SH-SY5Y (cell line): Measurements from ENCODE around the gene TSR1.

Experiments used
- GATA2 ChIP-seq: IDR thresholded peaks from 2 replicates; pipeline ENCODE4 v1.6.1; 2011; ENCODE audit warnings: mild to moderate bottlenecking, low read depth, low read length
- GATA3 ChIP-seq: IDR thresholded peaks from 2 replicates; pipeline ENCODE4 v1.6.1; 2011; ENCODE audit warnings: low read depth, mild to moderate bottlenecking, low read length, moderate library complexity

The TSR1 gene

DNA sequence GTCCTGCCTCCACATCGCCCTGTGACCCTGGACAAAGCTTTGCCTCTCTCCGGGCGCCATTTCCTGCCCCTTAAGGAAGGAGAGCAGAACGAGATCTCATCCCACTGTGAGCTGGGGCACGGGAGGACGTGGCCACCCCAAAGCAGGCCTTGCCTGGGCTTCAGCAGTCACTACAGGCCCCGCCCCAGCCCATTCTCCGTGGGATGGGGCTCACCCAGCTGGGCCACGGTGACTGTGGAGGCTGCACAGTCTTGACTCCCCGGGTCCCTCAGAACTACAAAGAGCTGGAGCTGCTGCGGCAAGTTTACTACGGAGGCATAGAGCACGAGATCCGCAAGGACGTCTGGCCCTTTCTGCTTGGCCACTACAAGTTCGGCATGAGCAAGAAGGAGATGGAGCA, 36.4 kb upstream of the TSR1 start:
- TF ChIP-seq GATA3 (no peak), GATA2 (no peak)

DNA sequence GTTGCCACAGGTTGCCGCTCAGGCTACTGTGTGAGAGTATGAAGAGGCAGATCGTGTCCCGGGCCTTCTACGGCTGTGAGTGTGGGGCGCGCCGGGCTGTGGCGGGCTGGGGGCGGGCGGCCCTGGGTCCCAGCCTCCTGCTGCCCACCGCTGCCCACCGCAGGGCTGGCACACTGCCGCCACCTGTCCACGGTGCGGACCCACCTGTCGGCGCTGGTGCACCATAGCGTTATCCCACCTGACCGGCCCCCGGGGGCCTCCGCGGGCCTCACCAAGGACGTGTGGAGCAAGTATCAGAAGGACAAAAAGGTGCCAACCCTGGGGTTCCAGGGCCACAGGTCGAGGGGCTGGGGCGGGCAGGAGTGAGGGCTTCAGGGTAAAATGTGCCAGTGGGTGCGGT, 35.9 kb upstream of the TSR1 start:
- TF ChIP-seq GATA3 (no peak), GATA2 (no peak)

DNA sequence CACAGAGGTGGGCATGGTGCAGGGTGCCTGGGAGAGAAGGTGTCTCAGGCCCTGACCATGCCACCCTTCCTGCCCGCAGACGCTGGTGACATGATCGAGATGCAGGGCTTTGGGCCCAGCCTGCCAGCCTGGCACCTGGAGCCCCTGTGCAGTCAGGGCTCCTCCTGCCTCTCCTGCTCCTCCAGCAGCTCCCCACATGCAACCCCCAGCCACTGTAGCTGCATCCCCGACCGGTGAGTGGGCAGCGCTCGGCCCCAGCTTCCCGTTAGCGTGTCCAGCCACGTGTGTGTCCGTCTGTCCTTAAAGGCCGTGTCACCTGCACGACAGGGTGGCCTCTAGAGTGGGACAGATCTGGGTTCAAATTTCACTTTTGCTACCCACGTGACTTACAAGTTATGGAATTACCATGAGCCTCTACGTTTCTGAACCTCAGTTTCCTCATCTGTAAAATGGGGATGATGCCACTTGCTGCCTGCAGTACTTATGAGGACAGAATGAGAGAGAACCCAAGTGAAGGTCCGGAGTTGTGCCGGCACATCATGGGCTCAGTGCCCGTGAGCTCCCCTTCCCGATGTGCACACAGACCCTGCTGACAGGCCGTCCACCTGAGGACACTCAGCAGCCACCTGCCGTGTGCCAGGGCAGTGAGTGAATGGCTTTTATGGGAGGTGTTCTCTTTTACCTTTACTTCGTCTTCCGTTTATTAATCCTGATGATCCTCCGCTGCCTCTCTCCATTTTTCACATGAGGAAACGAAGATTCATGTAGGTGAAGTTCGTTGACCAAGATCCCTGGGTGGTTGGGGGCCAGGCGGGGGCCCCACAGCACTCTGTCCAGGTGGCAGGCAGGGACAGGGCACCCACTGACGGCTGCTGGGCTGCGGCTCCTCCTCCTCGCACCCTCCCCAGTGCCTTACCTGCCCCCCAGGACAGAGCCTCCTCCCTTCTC, 35.2 kb upstream of the TSR1 start:
- no peak for TF ChIP-seq GATA3
- TF ChIP-seq GATA2, result no peak

DNA sequence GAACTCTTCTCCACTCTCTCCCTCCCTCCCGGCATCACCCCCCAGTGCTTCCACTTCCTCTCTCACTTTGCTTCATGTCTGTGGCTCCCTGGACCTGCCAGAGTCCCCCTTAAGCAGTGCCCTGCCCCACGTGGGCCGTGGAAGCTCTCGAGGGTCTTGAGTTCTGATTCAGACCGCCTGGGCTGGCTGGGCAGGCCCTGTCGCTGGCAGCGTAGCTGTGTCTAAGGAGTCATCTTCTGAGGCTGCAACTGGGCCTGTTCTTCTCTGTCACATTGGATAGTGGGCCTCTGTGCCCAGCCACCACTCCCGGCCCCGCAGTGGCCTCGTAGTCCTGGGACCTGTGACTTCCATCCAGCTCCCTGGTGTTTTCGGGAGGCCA, 33.9 kb upstream of the TSR1 start:
- TF ChIP-seq GATA2, result no peak
- TF ChIP-seq GATA3, result no peak

DNA sequence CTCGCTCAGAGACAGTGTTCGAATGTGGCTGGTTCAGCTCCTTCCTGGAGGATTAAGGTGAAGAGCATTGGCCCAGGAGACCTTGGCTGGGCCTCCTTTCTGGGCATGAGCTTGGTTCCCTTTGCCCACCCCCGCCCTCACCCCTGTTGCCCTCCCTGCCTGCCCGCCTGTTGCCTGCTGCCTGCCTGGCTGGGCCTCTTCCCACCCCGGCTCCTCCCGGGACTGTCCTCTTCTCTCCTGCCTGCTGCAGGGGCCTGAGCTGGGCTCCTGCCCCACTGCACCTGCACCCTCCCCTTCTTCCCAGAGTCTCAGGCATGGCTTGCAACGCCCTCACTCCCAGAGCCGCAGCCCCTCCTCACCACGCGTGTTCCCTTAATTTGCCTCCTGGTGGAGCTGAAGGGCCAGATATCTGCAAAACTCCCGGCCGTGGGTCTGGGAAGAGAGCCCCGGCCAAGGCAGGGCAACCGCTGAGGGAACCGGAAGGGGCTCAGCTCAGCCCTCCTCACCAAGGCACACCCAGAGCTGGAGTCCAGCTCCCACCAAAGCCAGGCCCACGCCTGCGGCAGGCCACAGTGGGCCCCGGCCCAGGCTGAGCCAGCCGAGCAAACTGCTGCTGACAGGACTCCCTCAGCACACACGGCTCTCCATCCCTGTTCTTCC, 33.4 kb upstream of the TSR1 start:
- TF ChIP-seq GATA3 (no peak), GATA2 (no peak)

DNA sequence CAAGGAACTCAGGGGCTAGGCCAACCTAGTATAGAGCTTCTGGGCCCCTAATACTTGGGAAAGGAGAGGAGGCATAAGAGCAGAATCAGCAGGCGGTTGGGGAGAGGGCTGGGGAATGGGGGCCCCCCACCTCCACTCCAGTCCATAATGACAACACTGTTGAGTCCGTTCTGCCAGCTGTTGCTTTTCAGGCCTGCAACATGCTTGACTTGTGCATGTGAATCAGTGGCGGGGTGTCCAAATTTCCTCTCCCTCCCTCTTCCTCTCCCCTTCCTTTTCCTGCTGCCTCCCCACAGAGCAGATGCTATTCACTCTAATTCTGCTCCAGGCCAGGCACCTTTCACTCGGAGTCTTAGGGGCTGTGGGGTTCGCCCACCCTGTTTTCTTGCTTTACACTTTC, 32.8 kb upstream of the TSR1 start:
- TF ChIP-seq GATA3 (no peak), GATA2 (no peak)

DNA sequence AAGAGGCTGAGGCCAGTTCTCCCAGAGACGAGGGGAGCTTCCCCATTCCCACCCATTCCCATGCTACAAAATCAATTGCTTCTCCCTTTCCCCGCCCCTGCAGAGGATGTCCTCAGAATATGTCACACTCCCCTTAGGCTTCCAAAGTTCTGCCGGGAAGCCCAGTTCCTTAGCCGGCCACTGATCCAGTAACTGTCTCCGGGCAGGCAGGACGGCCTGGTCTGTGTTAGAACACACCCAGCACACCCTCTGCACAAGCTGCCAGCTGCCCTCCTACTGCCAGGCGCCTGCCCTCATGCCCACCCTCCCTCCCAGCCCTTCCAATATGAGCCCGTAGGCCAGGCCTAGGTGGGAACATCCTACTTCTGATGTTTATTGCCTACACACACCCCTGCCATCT, 32.1 kb upstream of the TSR1 start:
- no peak for TF ChIP-seq GATA2
- no peak for TF ChIP-seq GATA3

DNA sequence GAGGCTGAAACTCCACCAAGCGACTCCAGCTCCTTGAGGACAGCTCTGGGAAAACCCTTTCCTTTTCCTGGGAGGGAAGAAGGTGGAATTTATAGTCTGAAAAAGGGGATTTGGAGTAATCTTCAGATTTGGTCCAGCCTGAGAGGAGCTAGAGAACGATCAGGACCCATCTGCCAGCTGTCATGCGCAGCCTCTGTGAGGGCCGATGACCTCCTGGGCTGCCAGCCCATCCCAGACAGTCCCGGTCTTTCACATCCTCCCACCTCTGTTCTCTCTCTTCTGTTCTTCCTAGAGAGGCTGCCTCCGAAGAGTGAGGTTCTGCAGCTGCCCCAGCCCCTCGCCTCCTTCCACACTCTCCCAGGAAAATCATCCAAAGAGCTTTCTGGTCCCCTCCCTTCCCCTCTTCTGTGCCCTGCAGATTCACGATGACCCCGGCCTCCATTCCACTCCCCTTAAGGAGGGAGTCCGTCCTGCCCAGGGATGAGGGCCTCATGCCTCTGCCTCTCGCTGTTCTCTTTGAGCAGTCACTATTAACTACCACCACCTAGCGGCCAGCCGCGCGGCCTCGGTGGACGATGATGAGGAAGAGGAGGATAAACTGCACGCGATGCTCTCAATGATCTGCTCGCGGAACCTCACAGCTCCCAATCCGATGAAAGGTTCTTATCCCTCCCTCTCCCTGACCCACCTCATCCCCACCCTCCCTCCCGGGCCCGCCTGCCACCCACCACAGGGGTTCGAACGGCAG, 30.7 kb upstream of the TSR1 start:
- no peak for TF ChIP-seq GATA2
- no peak for TF ChIP-seq GATA3

DNA sequence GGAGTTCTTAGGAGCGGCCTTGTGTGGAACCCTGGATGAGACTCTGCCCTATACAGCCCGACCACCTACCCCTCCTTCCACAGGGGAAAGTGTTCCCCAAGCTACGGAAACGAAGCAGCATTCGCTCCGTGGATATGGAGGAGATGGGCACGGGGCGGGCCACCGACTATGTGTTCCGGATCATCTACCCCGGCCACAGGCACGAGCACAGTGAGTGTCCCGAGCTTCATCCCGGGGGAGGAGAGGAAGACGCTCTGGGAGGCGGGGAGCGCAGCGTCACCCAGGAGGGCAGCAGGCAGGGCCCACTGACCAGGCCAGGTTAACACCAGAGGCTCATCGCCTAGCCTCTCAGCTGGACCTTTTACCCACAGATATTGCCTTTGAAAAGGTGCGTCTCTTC, 28.9 kb upstream of the TSR1 start:
- TF ChIP-seq GATA2, result no peak
- TF ChIP-seq GATA3, result no peak

DNA sequence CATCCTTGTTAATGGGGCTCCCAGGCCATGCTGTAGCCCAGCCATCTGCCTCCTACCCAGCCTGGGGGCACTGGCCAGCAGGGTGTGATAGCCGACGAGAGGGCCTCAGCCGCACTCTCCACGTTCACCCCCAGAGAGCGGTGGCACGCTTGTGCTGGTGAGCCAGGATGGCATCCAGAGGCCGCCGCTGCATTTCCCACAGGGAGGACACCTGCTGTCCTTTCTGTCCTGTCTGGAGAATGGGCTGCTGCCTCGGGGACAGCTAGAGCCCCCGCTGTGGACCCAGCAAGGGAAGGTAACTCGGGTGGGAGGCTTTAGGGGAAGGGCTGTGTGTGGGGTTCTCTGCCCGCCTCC, 28.5 kb upstream of the TSR1 start:
- no peak for TF ChIP-seq GATA2
- no peak for TF ChIP-seq GATA3

DNA sequence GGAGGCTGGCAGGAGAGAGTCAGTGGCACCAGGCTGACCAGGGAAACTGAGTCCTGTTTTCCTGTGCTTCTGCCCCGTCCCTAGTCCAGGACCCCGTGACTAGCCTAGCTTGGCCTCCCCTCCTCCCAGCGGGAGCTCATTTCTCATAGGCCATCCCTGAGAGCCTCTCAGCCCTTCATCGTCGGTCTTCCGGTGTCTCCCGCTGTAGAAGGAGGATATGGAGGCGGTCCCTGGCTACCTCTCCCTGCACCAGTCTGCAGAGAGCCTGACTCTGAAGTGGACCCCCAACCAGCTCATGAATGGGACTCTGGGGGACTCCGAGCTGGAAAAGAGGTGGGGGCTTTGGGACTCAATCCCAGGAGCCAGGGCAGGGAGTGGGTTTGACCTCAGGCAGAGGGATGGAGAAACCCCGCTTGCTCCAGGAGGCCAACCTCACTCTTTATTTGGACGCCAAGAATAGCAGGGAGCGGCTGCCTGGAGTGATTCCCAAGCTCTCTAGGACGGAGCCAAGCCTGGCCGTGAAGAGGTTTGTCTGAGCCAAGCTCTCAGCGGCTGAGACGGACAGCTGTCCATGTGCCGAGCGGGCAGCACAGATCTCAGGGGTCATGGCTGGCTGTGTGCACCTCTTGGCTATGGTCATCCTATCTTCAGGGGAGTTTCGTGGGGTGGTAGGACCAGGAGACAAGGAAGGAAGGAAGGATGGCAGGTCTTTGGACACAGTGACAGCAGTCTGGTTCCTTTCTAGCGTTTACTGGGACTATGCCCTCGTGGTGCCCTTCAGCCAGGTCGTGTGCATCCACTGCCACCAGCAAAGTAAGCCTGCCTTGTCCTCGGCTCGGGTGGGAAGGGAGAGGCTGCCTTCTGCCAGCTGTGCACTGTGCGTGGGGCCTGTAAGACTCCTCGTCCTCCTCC, 27.9 kb upstream of the TSR1 start:
- no peak for TF ChIP-seq GATA2
- TF ChIP-seq GATA3, result no peak

DNA sequence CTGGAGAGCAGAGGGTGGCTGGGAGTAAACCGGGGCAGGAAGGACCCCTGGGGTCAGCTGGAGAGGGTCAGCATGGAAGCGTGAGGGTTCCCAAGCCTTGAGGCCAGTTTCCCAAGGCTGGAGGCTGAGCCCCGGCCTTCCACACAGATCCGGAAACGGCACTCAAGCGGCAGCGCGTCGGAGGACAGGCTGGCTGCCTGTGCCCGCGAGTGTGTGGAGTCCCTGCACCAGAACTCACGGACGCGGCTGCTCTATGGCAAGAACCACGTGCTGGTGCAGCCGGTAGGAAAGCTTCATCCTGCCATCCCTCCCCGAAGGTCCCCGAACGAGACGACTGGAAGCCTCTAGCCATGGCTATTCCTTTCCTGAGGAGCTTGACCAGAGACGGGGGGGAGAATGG, 27.1 kb upstream of the TSR1 start:
- TF ChIP-seq GATA2 (no peak), GATA3 (no peak)

DNA sequence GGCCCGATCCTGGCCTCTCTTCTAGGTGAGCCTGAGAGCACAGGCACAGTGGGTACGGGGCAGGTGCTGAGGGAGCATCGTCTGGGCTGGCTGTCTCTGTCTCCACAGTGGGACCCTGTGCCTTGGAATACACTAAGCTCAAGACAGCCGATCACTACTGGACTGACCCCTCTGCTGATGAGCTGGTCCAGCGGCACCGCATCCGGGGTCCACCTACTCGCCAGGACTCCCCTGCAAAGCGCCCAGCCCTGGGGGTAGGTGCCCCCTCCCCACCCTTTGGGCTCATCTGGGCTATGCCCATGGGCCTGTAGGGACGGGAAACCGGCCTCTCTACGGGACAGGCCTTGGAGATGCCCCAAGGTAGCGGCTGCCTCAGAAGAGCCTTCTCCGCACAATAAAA, 26.6 kb upstream of the TSR1 start:
- no peak for TF ChIP-seq GATA2
- TF ChIP-seq GATA3, result no peak
